HG02642 (cell line): ENCODE results near the gene DIP2C.
"Not testable (repeated sequence)": the region's sequence is repeated elsewhere in the genome, so short reads cannot be mapped to it uniquely, and the experiment has no call there.

Source experiments
- ATAC-seq: cut with Tn5 transposase; IDR thresholded peaks from one replicate; pipeline ENCODE4 v1.9.1; 2021; ENCODE audit warnings: mild to moderate bottlenecking; ENCODE audit not compliant: unreplicated experiment, poor library complexity

The DIP2C gene

GRCh38 chr10:282294-283139 is 407.0 kb downstream of the DIP2C start:
- no peak for ATAC-seq

GRCh38 chr10:279655-280054 is 409.8 kb downstream of the DIP2C start:
- ATAC-seq = no peak

- no peak for ATAC-seq
These were observed 410.2 kb downstream of the DIP2C start for GRCh38 chr10:279232-279631.

- no peak for ATAC-seq
These were observed 410.8 kb downstream of the DIP2C start for GRCh38 chr10:278707-279106.

GRCh38 chr10:277963-278362 is 411.5 kb downstream of the DIP2C start:
- ATAC-seq = no peak

- ATAC-seq = no peak
These were observed 413.8 kb downstream of the DIP2C start for GRCh38 chr10:275680-276079.

- ATAC-seq = no peak
These were observed 414.6 kb downstream of the DIP2C start for GRCh38 chr10:274866-275265.

- ATAC-seq = no peak
These were observed 416.4 kb downstream of the DIP2C start for GRCh38 chr10:273088-273487.

- no peak for ATAC-seq
These were observed 417.7 kb downstream of the DIP2C start for GRCh38 chr10:271722-272121.

GRCh38 chr10:271201-271600 is 418.3 kb downstream of the DIP2C start:
- no peak for ATAC-seq

- ATAC-seq = no peak
These were observed 419.9 kb downstream of the DIP2C start for GRCh38 chr10:269440-270074.

- no peak for ATAC-seq
These were observed 421.8 kb downstream of the DIP2C start for GRCh38 chr10:267705-268104.

GRCh38 chr10:266974-267425 is 422.5 kb downstream of the DIP2C start:
- ATAC-seq = peak; percentile 47

- ATAC-seq = not testable (repeated sequence)
These were observed 423.5 kb downstream of the DIP2C start for GRCh38 chr10:265816-266588.

- ATAC-seq = not testable (repeated sequence)
These were observed 424.4 kb downstream of the DIP2C start for GRCh38 chr10:265074-265440.

- not testable (repeated sequence) for ATAC-seq
These were observed 425.1 kb downstream of the DIP2C start for GRCh38 chr10:264160-265073.

GRCh38 chr10:260819-261429 is 428.5 kb downstream of the DIP2C start:
- ATAC-seq = no peak

GRCh38 chr10:251982-252582 is 437.4 kb downstream of the DIP2C start:
- no peak for ATAC-seq

GRCh38 chr10:248307-248706 is 441.2 kb downstream of the DIP2C start:
- ATAC-seq = no peak
